ES-I3 (cell line): Measurements from ENCODE around the gene INKA2.

Source experiments
- H3K36me3 ChIP-seq: 2 replicates; pipeline ENCODE4 v1.6.1; 2013; ENCODE audit warnings: mild to moderate bottlenecking, low read length, control low read depth, moderate library complexity; ENCODE audit not compliant: insufficient read depth
- H3K4me1 ChIP-seq: 2 replicates; pipeline ENCODE4 v1.6.1; 2013; ENCODE audit warnings: mild to moderate bottlenecking, control low read depth, low read length; ENCODE audit not compliant: insufficient read depth
- H3K9ac ChIP-seq: 2 replicates; pipeline ENCODE4 v1.6.1; 2013; ENCODE audit warnings: low read depth, mild to moderate bottlenecking, low read length, moderate library complexity
- H3K9me3 ChIP-seq: 2 replicates; pipeline ENCODE4 v1.6.1; 2013; ENCODE audit warnings: mild to moderate bottlenecking, low read length, moderate library complexity; ENCODE audit not compliant: control insufficient read depth, insufficient read depth

The INKA2 gene

DNA sequence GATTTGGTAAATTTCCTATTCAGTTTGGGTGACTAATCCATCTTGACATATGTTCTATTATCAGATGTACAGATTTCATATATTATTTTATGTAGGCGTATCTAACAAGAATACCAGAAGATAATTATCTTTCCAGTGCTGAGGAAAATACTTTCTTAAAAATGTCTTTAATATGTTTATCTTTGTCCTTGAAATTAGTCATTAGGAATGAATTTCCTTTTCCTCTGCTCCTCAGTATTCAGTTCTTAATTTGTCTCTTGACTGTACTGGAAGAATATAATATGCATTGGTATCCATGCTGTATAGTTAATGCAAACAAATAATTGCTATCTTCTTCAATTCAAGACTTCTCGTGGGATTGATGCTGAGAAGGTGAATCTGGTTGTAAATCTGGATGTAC, 23.1 kb upstream of the INKA2 start:
- Histone ChIP-seq H3K4me1 (no peaks in the 10 kb centered on the region), H3K36me3 (peaks cover 28% of the 10 kb centered on the region), H3K9ac (no peak overlapping the region), H3K9me3 (no peaks in the 10 kb centered on the region)

DNA sequence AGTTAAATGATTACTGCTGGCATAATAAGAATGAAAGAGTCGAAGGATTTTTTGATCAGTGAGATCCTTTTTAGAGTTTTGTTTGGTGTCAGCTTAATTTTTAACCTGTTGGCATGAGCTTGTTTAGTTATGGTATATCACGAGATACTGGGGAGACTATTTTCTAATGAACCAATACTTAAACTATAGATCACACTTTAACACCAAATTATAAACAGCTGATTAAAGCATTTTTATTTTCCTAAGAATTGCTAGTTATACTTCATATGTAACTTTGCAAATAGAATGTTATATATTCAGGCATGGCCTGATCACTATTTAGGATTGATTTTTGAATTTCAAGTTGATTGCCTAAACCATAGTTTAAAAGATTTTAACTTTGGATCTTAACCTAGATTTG, 22.5 kb upstream of the INKA2 start:
- no peaks in the 10 kb centered on the region for H3K9me3 ChIP-seq
- peaks cover 25% of the 10 kb centered on the region for H3K36me3 ChIP-seq
- H3K4me1 ChIP-seq, result no peaks in the 10 kb centered on the region; the same call in 1 of the 2 replicates
- H3K9ac ChIP-seq, result no peak overlapping the region

DNA sequence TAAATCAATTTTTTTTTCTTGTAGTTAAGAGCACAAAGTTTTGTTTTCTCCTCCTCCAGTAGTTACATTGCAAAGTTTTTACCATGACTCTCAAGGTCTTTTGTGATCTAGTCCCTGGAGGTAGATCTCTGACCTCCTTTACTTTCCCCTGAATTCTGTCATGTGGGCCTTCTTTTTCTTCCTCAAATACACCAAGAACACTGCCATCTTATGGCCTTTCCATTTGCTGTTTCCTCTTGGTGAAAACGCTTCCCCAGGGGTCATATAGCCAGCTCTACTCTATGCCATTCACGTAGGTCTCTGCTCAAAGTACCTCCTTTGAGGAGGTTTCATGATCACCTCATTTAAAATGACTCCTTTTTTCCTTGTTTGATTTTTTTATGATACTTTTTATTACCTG, 19.2 kb upstream of the INKA2 start:
- H3K9ac ChIP-seq, result no peak overlapping the region
- peaks cover 10% of the 10 kb centered on the region for H3K36me3 ChIP-seq
- no peaks in the 10 kb centered on the region; the same call in 1 of the 2 replicates for H3K4me1 ChIP-seq
- H3K9me3 ChIP-seq, result no peaks in the 10 kb centered on the region

DNA sequence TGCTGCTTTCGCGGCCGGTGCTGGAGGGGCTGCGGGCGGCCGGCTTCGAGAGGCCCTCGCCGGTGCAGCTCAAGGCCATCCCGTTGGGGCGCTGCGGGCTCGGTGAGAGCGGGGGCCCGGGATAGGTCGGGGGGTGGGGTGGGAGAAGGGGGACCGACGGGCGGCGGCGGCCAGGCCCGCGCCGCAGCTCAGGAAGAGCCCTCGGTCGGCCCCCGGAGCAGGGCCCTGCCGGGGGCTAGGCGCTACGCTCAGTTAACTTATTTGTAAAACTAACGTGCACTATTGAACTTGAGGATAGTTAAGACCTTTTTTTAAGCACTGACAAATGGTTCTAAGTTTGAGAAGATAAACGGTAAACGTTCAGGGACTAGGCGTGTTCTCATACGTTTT, 16.9 kb upstream of the INKA2 start:
- no peaks in the 10 kb centered on the region; the same call in 1 of the 2 replicates for H3K4me1 ChIP-seq
- H3K36me3 ChIP-seq, result peaks cover 5% of the 10 kb centered on the region; the same call in 1 of the 2 replicates
- H3K9ac ChIP-seq, result peak overlapping the region; percentile 90
- H3K9me3 ChIP-seq, result no peaks in the 10 kb centered on the region

DNA sequence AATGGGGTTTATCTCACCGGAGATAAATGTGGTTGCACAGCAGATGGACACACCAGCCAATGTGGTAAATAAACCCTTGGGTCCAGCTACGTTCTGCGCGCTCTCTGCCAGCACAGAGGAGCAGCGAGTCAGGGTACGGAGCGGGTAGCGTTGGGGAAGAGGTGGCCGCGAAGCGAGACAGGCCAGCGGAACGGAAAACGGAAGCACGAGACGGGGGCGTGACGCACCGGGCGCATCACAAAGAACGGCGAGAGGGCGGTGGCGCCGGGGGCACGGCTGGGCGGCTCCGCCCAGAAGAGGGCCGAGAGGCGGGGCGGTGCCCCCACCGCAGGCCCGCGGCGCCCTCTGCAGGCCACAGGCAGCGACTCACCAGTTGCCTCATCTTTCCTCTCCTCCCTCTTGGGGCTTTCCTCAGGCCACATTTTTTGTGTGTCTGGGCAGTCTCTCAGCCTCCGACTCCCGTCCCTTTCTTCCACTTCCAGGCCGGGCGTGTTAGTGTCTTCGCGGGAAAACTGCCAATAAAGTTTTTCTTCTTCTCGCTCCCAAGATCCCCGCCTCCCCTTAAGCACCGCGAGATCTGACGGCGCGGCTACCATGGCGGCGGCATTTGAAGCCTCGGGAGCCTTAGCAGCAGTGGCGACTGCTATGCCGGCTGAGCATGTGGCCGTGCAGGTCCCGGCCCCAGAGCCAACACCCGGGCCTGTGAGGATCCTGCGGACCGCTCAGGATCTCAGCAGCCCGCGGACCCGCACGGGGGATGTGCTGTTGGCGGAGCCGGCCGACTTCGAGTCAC, 16.3 kb upstream of the INKA2 start, which contains the start of gene DDX20:
Gene DDX20, plus strand, starts transcription at position 571 of the 793 bp plus-strand sequence. Its CDS starts 24 bp downstream, at position 595.
- Histone ChIP-seq H3K36me3 (no peaks in the 10 kb centered on the region; the same call in 1 of the 2 replicates), H3K9ac (peak within 1 kb of the TSS; percentile 90), H3K4me1 (peaks cover under 1% of the 10 kb centered on the region), H3K9me3 (no peaks in the 10 kb centered on the region)

DNA sequence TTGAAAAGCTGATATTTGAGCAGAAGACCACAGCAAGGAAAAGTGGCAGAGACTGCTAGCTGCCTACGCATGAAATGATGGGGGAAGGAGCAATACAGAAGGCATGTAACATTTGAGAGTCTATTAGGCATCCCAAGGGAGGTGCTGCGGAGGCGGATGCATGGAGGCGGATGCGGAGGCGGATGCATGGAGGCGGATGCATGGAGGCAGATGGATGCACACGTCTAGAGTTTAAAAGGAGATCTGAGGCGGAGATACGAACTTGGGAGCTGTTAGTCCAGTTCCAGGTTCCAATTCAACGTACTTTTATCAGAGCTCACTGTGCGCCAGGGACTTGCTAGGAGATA, 15.8 kb upstream of the INKA2 start:
- Histone ChIP-seq H3K4me1 (peaks cover 6% of the 10 kb centered on the region), H3K9ac (peak overlapping the region; percentile 90), H3K36me3 (no peaks in the 10 kb centered on the region), H3K9me3 (no peaks in the 10 kb centered on the region)

DNA sequence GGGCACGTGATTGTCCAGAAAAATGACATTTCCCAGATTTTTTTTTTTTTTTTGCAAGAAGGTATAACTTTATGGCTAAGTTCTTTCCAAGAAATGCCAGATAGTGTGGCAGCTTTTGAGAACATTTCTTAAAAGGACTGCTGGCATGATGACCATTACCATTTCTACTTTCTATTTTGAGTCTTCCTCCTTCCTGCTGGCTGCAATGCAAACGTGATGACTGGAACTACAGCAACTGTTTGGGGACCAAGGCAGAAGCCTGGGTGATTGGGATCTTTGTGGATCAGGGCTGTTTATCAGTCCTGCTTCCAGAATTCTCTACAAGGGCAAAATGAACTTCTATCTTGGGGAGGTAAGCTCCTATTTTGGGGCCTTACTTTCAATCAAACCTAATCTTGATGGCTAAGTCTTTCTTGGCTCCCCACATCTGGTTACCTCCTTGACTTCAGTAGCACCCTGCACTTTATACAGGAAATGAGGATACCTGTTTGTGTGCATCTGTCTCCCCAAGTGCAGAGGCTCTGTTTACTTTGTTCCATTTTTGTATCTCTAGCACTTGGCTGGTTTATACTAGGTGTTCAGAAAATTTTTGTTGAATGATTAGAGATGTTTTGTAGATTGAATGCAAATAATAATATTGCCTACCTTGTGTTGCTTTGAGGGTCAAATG, 12.8 kb upstream of the INKA2 start:
- Histone ChIP-seq H3K4me1 (peaks cover 27% of the 10 kb centered on the region), H3K36me3 (no peaks in the 10 kb centered on the region), H3K9me3 (no peaks in the 10 kb centered on the region), H3K9ac (no peak overlapping the region)

DNA sequence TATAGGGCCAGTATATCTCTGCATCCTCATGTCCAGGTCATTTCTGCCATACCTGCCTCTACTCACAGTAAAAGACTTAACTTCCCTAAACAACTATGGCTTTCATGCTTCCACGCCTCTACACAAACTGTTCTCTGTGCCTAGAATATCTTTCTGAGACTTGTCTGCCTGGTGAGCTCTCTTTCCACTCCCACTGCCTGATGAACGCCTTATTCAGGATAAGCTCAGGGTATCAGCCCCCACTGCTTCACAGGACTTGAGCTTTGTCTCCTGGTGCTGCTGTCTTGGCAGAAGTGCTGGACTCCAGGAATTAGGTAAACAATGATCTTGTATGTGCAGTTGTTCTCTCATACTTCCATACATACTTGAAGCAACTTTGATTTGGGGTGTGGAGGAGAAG, 11.7 kb upstream of the INKA2 start:
- Histone ChIP-seq H3K9ac (no peak overlapping the region), H3K36me3 (no peaks in the 10 kb centered on the region), H3K9me3 (no peaks in the 10 kb centered on the region), H3K4me1 (peaks cover 27% of the 10 kb centered on the region)

DNA sequence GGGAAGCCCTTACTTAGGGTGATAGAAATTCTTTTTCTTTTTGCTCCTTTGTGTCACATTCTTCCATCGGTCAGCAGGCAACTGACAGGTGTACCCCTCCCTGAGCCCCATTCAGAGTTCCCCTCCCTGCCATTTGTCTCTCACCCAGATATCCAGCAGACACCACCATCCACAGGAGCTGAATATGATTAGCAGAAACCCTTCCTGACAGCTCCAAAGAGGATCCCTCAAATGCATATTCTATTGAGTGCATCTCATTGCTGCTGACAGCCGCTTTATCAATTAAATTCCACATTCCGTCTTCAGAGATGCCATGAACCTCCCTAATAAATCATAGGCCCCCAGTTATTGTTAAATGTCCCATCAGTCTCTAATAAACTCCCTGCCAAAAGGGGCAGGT, 10.4 kb upstream of the INKA2 start:
- H3K9me3 ChIP-seq, result no peaks in the 10 kb centered on the region
- no peak overlapping the region for H3K9ac ChIP-seq
- no peaks in the 10 kb centered on the region for H3K36me3 ChIP-seq
- H3K4me1 ChIP-seq, result peaks cover 27% of the 10 kb centered on the region

DNA sequence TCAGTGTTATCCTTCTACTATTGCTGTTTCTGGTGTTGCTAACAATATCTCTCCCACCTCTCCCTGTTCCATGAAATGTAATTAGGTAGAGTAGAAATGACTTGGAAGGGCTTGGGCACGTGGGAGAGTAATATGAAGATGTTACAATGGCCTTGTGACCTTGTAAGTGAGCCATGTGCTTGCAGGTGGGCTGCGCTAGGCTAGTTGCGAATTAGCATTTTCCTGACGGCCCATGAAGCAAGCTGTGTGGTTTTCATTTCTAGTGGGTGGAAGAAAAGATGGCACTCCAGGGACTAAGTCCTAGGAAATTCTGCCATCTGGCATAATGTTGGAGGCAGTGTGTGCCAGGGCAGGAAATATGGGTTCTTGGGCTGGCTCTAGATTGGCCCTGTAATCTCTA, 8.8 kb upstream of the INKA2 start:
- Histone ChIP-seq H3K4me1 (peaks cover 27% of the 10 kb centered on the region), H3K9me3 (no peaks in the 10 kb centered on the region), H3K36me3 (no peaks in the 10 kb centered on the region), H3K9ac (no peak overlapping the region)

DNA sequence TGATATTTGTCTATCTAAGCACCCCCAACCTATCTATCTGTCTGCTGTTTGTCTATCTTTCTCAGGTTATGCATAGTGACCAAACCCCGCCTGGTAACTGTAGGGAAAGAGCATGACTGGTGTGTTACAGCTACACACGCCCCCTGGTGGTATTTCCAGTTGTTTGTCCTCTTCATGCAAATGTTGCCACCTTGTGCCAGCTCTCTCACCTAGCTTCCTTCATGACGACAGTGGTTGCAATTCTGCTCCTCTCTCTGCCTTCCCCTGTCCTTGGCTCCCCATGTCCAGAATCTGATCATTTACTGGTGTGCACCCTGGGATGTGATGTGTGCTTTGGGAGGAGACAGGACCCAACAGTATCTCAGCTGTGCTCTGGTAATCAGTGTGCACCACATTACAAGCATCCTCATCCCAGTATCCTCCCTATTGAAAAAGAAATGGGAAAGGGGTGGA, 8.1 kb upstream of the INKA2 start:
- no peak overlapping the region for H3K9ac ChIP-seq
- H3K9me3 ChIP-seq, result no peaks in the 10 kb centered on the region
- peaks cover 27% of the 10 kb centered on the region for H3K4me1 ChIP-seq
- H3K36me3 ChIP-seq, result no peaks in the 10 kb centered on the region

DNA sequence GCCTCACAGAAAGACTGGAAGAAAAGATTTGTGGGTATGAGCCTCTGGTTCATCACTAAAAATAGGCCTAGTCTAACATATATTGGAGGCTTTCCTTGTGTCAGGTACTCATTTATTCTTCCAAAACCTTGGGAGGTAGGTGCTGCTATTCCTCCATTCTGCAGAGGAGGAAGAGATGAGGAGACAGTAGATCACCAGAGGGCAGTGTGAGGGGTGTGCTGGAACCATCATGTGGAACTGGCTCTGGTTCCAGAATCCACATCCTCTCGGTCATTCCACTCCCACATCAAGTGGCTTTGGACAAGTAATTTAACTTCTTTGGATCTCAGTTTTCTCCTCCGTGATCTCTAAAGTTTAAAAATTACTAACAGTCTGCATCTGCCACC, 7.4 kb upstream of the INKA2 start:
- H3K9ac ChIP-seq, result no peak overlapping the region
- H3K4me1 ChIP-seq, result peaks cover 27% of the 10 kb centered on the region
- H3K9me3 ChIP-seq, result no peaks in the 10 kb centered on the region
- H3K36me3 ChIP-seq, result no peaks in the 10 kb centered on the region

DNA sequence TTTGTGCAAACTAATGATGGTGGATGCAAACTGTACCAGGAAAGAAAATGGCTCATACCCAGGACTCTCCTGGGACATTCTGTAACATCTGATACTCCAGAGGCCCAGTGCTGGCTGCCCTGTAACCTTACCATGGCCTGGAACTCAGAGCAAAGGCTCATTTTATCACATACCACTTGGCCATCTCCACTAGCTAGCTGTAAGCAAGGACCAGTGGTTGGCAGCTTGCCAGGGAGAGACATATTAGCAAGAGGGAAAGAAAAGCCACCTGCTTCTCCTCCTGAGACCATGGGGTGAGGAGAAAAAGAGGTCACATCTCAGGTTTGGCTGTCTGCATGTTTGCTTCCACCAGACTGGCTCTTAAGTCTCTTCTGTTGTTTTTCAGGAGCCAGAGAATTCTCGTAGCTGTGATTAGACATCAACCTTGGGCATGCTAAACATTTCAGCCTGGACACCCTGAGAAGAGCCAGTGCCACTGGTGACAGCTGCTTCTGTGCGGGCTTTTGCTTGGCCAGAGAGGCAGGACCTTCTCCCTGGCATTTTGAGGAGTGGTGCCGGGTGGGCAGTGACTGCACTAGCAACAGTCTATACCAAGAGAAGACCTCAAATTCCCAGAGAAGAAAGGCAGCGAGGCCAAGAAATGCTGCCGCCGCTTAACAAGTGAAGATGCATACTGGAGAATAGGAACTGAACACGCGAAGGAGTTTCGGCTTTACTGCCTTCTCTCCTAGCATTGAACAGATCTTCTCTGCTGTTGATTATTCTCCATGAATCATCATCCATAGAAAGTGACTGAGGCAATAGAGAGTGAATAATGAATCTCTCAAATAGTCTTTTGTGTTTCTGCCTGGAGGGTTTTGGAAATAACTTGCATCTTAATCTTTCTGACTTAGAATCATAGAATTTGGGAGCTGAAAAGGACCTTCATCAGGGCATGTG, 6.7 kb upstream of the INKA2 start:
- Histone ChIP-seq H3K9me3 (no peaks in the 10 kb centered on the region), H3K4me1 (peaks cover 32% of the 10 kb centered on the region), H3K9ac (no peak overlapping the region), H3K36me3 (no peaks in the 10 kb centered on the region)

DNA sequence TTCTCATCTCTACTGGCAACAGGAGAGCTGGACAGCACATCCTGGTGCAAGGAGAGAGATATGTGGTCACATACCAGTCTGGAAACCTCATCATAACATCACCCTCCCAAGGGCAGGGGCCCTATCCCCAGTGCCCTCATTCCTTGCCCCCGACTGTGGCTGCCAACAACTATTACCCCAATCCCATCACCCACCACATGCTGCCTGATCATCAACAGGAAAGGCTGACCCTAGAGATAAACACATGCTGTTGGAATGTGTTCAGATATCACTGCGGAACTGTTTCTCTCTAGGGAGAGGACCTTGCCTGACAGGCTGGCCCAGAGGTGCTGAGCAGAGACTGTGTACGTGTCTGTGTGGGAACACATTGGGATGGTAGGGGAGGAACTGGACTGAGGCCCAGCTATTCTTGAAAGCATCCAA, 4.5 kb upstream of the INKA2 start:
- Histone ChIP-seq H3K4me1 (peaks cover 15% of the 10 kb centered on the region), H3K36me3 (no peaks in the 10 kb centered on the region), H3K9me3 (no peaks in the 10 kb centered on the region), H3K9ac (no peak overlapping the region)
